HFFc6 (cell line): ENCODE data around the gene NRL. TPM values are rescaled to one million over a fixed set of nuclear protein-coding genes. Genes with fewer than 3 reads are reported as not detected.

Experiments used
- DNase-seq: peaks from one replicate; pipeline ENCODE4 v3.0.0-alpha.2; 2018
- H3K27ac Mint-ChIP-seq: 2 replicates; pipeline ENCODE4 v1.8.0; 2020; ENCODE audit warnings: mild to moderate bottlenecking, mixed read lengths
- H3K27me3 Mint-ChIP-seq: 2 replicates; pipeline ENCODE4 v1.8.0; 2021; ENCODE audit warnings: mild to moderate bottlenecking, moderate library complexity, mixed read lengths; ENCODE audit not compliant: insufficient read depth
- H3K36me3 Mint-ChIP-seq: 2 replicates; pipeline ENCODE4 v1.8.0; 2021; ENCODE audit warnings: low read depth, mixed read lengths
- H3K4me1 Mint-ChIP-seq: 2 replicates; pipeline ENCODE4 v1.8.0; 2020; ENCODE audit warnings: low read depth, mixed read lengths
- H3K4me3 Mint-ChIP-seq: 2 replicates; pipeline ENCODE4 v1.8.0; 2020; ENCODE audit warnings: mild to moderate bottlenecking, moderate library complexity, mixed read lengths
- H3K9me3 Mint-ChIP-seq: 2 replicates; pipeline ENCODE4 v1.8.0; 2020; ENCODE audit warnings: mild to moderate bottlenecking, mixed read lengths
- CTCF ChIP-seq: fragments of 200-600 bp; sonication (generic); IDR thresholded peaks from 2 replicates; pipeline ENCODE4 v1.5.0; 2021; ENCODE audit warnings: antibody characterized with exemption, mild to moderate bottlenecking
- total RNA-seq, 6 experiments: library from RNA; stranded (reverse); fragmentation: NEBNext Ultra II Directional; extraction: Animal tissue kit (Norgen Biotek cat#: 25700); gene quantifications; 2 replicates in 1 of 6; 3 replicates in 5 of 6; pipeline ENCODE4 v1.2.3, GENCODE V29; 2021

Gene NRL
- total RNA-seq, 6 experiments from 2014 or later: 0.26 to 0.85 (median 0.49) TPM

GRCh38 chr14:24092505-24093206 is 22.1 kb downstream of the NRL start:
- Mint-ChIP-seq H3K36me3 (peaks cover 4% of the 10 kb centered on the region; the same call in 1 of the 2 replicates), H3K4me3 (no peak overlapping the region), H3K9me3 (no peaks in the 10 kb centered on the region), H3K4me1 (peaks cover 26% of the 10 kb centered on the region), H3K27me3 (no peaks in the 10 kb centered on the region; the same call in none of the 2 replicates), H3K27ac (peak overlapping the region; percentile 38; the same call in 1 of the 2 replicates)
- DNase-seq: no peak
- TF ChIP-seq CTCF: no peak

- DNase-seq: no peak
- Mint-ChIP-seq H3K9me3 (no peaks in the 10 kb centered on the region), H3K27me3 (peaks cover under 1% of the 10 kb centered on the region), H3K4me3 (no peak overlapping the region), H3K36me3 (peaks cover 4% of the 10 kb centered on the region; the same call in 1 of the 2 replicates), H3K27ac (no peak overlapping the region), H3K4me1 (peaks cover 26% of the 10 kb centered on the region)
- TF ChIP-seq CTCF: no peak
Observed at GRCh38 chr14:24092110-24092504, 22.6 kb downstream of the NRL start.

- Mint-ChIP-seq H3K9me3 (no peaks in the 10 kb centered on the region), H3K4me1 (peaks cover 11% of the 10 kb centered on the region), H3K36me3 (no peaks in the 10 kb centered on the region), H3K4me3 (no peak overlapping the region), H3K27me3 (peaks cover 10% of the 10 kb centered on the region), H3K27ac (no peak overlapping the region)
- TF ChIP-seq CTCF: no peak
- no peak for DNase-seq
Observed at GRCh38 chr14:24089890-24090289, 24.9 kb downstream of the NRL start.

GRCh38 chr14:24088095-24088494 is 26.7 kb downstream of the NRL start:
- H3K4me3 Mint-ChIP-seq: no peak overlapping the region
- DNase-seq: no peak
- TF ChIP-seq CTCF: no peak
- H3K9me3 Mint-ChIP-seq: no peaks in the 10 kb centered on the region
- no peaks in the 10 kb centered on the region for H3K36me3 Mint-ChIP-seq
- no peak overlapping the region for H3K27ac Mint-ChIP-seq
- peaks cover 14% of the 10 kb centered on the region for H3K27me3 Mint-ChIP-seq
- H3K4me1 Mint-ChIP-seq: peaks cover 3% of the 10 kb centered on the region

GRCh38 chr14:24087004-24087403 is 27.7 kb downstream of the NRL start:
- Mint-ChIP-seq H3K36me3 (no peaks in the 10 kb centered on the region), H3K4me1 (no peaks in the 10 kb centered on the region), H3K4me3 (no peak overlapping the region), H3K27ac (no peak overlapping the region), H3K27me3 (peaks cover 21% of the 10 kb centered on the region), H3K9me3 (no peaks in the 10 kb centered on the region)
- DNase-seq: no peak
- TF ChIP-seq CTCF: no peak
